GM12875 (cell line): ENCODE measurements around the gene ITIH2.
"Not testable (repeated sequence)": the region's sequence is repeated elsewhere in the genome, so short reads cannot be mapped to it uniquely, and the experiment has no call there.

Experiments used
- H3K4me3 ChIP-seq: one replicate; pipeline ENCODE4 v1.5.1; 2011; ENCODE audit warnings: low read depth, low read length, control low read depth
- CTCF ChIP-seq: IDR thresholded peaks from 2 replicates; pipeline ENCODE4 v1.5.1; 2011; ENCODE audit warnings: low read depth, mild to moderate bottlenecking, control low read depth, inconsistent platforms, low read length, moderate library complexity, borderline replicate concordance; ENCODE audit not compliant: insufficient read depth

Gene ITIH2

GRCh38 chr10:7703140-7703539 is at the start of gene ITIH2:
Gene ITIH2 (plus strand): TSS chr10:7703316. CDS start chr10:7703435, 119 bp downstream.
- TF ChIP-seq CTCF: no peak
- H3K4me3 ChIP-seq: no peak within 1 kb of the TSS

- H3K4me3 ChIP-seq: not testable (repeated sequence)
These were observed 46.0 kb upstream of the ITIH2 start for GRCh38 chr10:7657079-7657478.

GRCh38 chr10:7657552-7657951 is 45.6 kb upstream of the ITIH2 start:
- TF ChIP-seq CTCF: no peak
- no peak overlapping the region for H3K4me3 ChIP-seq

- no peak overlapping the region for H3K4me3 ChIP-seq
- no peak for TF ChIP-seq CTCF
These were observed 43.6 kb upstream of the ITIH2 start for GRCh38 chr10:7659560-7659959.

- TF ChIP-seq CTCF: no peak
- H3K4me3 ChIP-seq: no peak overlapping the region
These were observed 40.6 kb upstream of the ITIH2 start for GRCh38 chr10:7662522-7662921.

- no peak for TF ChIP-seq CTCF
- no peak overlapping the region for H3K4me3 ChIP-seq
These were observed 38.4 kb upstream of the ITIH2 start for GRCh38 chr10:7664707-7665106.

GRCh38 chr10:7665767-7666166 is 37.3 kb upstream of the ITIH2 start:
- H3K4me3 ChIP-seq: no peak overlapping the region
- TF ChIP-seq CTCF: no peak
